ENCODE data around the gene UBE2O. TPM values are rescaled to one million over a fixed set of nuclear protein-coding genes. Genes with fewer than 3 reads are reported as not detected.

UBE2O gene
- polyA plus RNA-seq, 1 of the 3 experiments (the other 2 are of a cell fraction) = 25.4 TPM

DNA sequence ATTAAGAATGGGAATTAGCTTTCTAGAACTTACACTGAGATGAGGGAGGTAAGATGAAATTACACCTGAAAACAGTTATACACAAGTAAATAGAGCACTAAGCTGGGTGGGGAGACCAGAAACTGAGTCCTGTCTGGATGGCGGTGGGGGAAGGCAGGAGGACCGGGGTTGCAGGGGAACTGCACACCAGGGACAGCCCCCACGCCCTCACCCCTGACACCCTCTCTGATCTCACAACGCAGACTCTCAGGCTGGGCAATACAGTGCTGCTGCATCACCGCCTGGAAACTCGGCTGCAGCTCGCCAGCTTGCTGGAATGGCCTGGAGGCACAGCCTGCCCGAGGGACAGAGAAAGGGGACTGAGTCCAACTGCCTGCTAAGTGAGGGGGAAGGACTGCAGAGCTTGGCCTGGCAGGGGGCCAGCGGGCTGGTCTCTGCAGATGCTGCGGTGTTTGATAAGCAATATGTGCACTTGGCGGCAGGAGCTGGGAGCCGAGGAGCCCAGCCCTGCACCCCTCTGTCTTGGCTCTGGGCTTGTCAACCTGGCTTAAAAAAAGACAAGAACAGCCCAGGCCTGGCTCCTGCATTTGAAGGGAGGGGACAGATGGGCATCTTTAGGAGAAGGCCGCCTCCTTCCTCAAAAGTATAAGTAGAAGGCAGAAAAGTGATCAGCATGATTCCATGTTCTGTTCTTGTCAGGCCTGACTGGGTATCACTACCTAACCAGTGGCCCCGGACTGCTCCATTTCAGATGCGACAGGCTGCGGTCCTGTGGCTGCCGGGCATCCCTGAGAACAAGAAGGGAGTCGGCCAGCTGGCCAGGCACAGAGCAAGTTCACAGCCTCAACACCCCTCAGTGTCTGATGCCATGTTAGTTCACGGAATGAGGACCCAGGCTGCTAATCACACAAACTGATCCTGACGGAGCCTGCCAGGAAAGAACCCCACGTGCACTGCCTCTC lies 38.3 kb downstream of the UBE2O start (continued):
- TF ChIP-seq, protein P1, sequence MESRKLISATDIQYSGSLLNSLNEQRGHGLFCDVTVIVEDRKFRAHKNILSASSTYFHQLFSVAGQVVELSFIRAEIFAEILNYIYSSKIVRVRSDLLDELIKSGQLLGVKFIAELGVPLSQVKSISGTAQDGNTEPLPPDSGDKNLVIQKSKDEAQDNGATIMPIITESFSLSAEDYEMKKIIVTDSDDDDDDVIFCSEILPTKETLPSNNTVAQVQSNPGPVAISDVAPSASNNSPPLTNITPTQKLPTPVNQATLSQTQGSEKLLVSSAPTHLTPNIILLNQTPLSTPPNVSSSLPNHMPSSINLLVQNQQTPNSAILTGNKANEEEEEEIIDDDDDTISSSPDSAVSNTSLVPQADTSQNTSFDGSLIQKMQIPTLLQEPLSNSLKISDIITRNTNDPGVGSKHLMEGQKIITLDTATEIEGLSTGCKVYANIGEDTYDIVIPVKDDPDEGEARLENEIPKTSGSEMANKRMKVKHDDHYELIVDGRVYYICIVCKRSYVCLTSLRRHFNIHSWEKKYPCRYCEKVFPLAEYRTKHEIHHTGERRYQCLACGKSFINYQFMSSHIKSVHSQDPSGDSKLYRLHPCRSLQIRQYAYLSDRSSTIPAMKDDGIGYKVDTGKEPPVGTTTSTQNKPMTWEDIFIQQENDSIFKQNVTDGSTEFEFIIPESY (IDR thresholded peaks at IDR 0.05; ENCODE audit: borderline replicate concordance, low read depth) = no peak
- TF ChIP-seq RCOR1 (IDR thresholded peaks at IDR 0.05; ENCODE audit: low read length) (peak; percentile 78), NFIC (IDR thresholded peaks at IDR 0.05; ENCODE audit: borderline replicate concordance) (peak; percentile 70)

DNA sequence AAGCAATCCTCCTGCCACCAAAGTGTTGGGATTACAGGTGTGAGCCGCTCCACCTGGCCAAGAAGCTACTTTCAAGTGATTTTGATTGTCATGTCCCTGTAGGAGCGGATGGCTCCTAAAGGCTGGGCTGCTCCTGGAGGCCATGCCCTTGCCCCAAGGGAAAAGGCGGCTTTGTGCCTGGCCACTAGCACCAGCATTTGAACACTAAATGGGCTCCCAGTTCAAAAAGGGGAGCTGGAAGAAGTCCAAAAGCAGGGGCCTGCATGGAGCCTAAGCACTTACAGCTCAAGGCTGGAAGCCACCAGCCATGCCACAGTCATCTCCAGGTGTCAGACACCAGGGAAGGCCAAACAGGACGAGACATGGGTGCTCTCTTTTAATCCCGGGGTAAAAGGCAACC lies 41.7 kb downstream of the UBE2O start:
- no peak overlapping the region for H3K27ac ChIP-seq (ENCODE audit: low read depth in 2 of 2, low read length in 1 of 2)
- H3K27me3 ChIP-seq (ENCODE audit: insufficient read depth) = no peaks in the 10 kb centered on the region
- H3K9ac ChIP-seq = no peak overlapping the region
- H4K20me1 ChIP-seq (ENCODE audit: insufficient read depth) = peaks cover 70% of the 10 kb centered on the region
- no peak overlapping the region for H3K4me3 ChIP-seq (ENCODE audit: low read depth in 2 of 2, low read length in 1 of 2)
- CTCF ChIA-PET = interaction anchor here (0.7 to 14.7 kb wide), 16 partner anchors 13 to 137 kb away, joined by 3 to 242 read pairs (median 6); partner anchors contain the start of genes PRPSAP1, RHBDF2, SPHK1 and UBE2O
- H2AFZ ChIP-seq (ENCODE audit: low read depth) = no peak overlapping the region
- peaks cover 26% of the 10 kb centered on the region; the same call in 1 of the 2 replicates for H3K79me2 ChIP-seq (ENCODE audit: insufficient read depth)
- H3F3A ChIP-seq (replicated peaks; ENCODE audit: insufficient read depth) = no peaks in the 10 kb centered on the region
- 94% methylated on average over 5 of the region's 5 CpGs for WGBS (ENCODE audit: low lambda C conversion rate)
- POLR2A ChIA-PET = interaction anchor here (1.0 to 1.2 kb wide), 2 partner anchors 41 to 132 kb away, joined by 3 to 4 read pairs; no protein-coding TSS in a partner anchor
- no peak for DNase-seq
- TF ChIP-seq CHD2 (IDR thresholded peaks at IDR 0.05; ENCODE audit: low read length, partially characterized antibody) = no peak
- TF ChIP-seq TAF1 (IDR thresholded peaks at IDR 0.05; ENCODE audit: borderline replicate concordance, low read depth, low read length) = no peak
- no peak for TF ChIP-seq TCF12 (IDR thresholded peaks at IDR 0.05)
- no peak for TF ChIP-seq EP300 (IDR thresholded peaks at IDR 0.05; ENCODE audit: borderline replicate concordance in 1 of 2, low read depth in 1 of 2, low read length in 1 of 2)
- no peak for TF ChIP-seq RAD21 (IDR thresholded peaks at IDR 0.05; ENCODE audit: low read length)
- TF ChIP-seq POLR2AphosphoS5 (IDR thresholded peaks at IDR 0.05; ENCODE audit: low read depth, low read length) = no peak
- TF ChIP-seq, protein P2, sequence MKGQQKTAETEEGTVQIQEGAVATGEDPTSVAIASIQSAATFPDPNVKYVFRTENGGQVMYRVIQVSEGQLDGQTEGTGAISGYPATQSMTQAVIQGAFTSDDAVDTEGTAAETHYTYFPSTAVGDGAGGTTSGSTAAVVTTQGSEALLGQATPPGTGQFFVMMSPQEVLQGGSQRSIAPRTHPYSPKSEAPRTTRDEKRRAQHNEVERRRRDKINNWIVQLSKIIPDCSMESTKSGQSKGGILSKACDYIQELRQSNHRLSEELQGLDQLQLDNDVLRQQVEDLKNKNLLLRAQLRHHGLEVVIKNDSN (IDR thresholded peaks at IDR 0.05; ENCODE audit: borderline replicate concordance, low read depth) = no peak
- TF ChIP-seq FOXJ3 (CRISPR knock-in tag; IDR thresholded peaks at IDR 0.05) = no peak
- TF ChIP-seq, protein P3, sequence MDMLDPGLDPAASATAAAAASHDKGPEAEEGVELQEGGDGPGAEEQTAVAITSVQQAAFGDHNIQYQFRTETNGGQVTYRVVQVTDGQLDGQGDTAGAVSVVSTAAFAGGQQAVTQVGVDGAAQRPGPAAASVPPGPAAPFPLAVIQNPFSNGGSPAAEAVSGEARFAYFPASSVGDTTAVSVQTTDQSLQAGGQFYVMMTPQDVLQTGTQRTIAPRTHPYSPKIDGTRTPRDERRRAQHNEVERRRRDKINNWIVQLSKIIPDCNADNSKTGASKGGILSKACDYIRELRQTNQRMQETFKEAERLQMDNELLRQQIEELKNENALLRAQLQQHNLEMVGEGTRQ (IDR thresholded peaks at IDR 0.05; ENCODE audit: borderline replicate concordance, low read depth, low read length) = no peak
- TF ChIP-seq NFIC (IDR thresholded peaks at IDR 0.05; ENCODE audit: borderline replicate concordance) = no peak
- TF ChIP-seq MXI1 (IDR thresholded peaks at IDR 0.05; ENCODE audit: low read depth, low read length) = no peak
- no peak for TF ChIP-seq RCOR1 (IDR thresholded peaks at IDR 0.05; ENCODE audit: low read length)
- TF ChIP-seq, protein P4, sequence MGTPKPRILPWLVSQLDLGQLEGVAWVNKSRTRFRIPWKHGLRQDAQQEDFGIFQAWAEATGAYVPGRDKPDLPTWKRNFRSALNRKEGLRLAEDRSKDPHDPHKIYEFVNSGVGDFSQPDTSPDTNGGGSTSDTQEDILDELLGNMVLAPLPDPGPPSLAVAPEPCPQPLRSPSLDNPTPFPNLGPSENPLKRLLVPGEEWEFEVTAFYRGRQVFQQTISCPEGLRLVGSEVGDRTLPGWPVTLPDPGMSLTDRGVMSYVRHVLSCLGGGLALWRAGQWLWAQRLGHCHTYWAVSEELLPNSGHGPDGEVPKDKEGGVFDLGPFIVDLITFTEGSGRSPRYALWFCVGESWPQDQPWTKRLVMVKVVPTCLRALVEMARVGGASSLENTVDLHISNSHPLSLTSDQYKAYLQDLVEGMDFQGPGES (IDR thresholded peaks at IDR 0.05; ENCODE audit: low read depth, low read length) = no peak
- no peaks in the 10 kb centered on the region for H3K9me3 ChIP-seq
- peaks cover 0 to 22% of the 10 kb centered on the region in 2 experiments; a peak in 2 of 4 replicates for H3K4me1 ChIP-seq (ENCODE audit: control insufficient read depth in 1 of 2, insufficient read depth in 2 of 2, low read depth in 1 of 2, low read length in 1 of 2)
- H3K4me2 ChIP-seq = no peak overlapping the region
- H3K9me2 ChIP-seq = no peaks in the 10 kb centered on the region
- H3K36me3 ChIP-seq (replicated peaks in 1 of 2; ENCODE audit: control insufficient read depth in 1 of 2, insufficient read depth in 2 of 2, low read length in 1 of 2) = peaks cover 0 to 4% of the 10 kb centered on the region in 2 experiments

Data from SK-N-SH (cell line).